CD8-positive, alpha-beta memory T cell (primary cell): ENCODE results near the gene RPL31. TPM values are rescaled to one million over a fixed set of nuclear protein-coding genes. Genes with fewer than 3 reads are reported as not detected.
A peak's percentile ranks its signal among the peaks of the same experiment; 100 is the strongest.

Source experiments
- CTCF ChIA-PET: fragments of 350-600 bp; sonication (Branson Sonifier 250); formaldehyde crosslinking; loops from one replicate; lab custom pipeline; 2021; ENCODE audit warnings: antibody characterized with exemption; lab: Charles Lee
- POLR2A ChIA-PET: fragments of 350-600 bp; sonication (Branson Sonifier 250); formaldehyde crosslinking; loops from one replicate; lab custom pipeline; 2021; ENCODE audit warnings: antibody characterized with exemption; lab: Charles Lee
- DNase-seq, 5 donors: peaks; one replicate each; pipeline versions ENCODE4 v3.0.0 to v3.0.0-alpha.2; 2020 to 2022; ENCODE audit warnings: mixed read lengths in 1 of 5
- H3K27ac ChIP-seq: one replicate; pipeline ENCODE4 v1.7.0; 2013; ENCODE audit warnings: low read depth, mild to moderate bottlenecking, low read length, moderate library complexity
- H3K27me3 ChIP-seq: 2 replicates; pipeline ENCODE4 v1.7.0; 2013; ENCODE audit warnings: low read length, mild to moderate bottlenecking; ENCODE audit not compliant: insufficient read depth, poor library complexity, severe bottlenecking
- H3K36me3 ChIP-seq: 2 replicates; pipeline ENCODE4 v1.7.0; 2013; ENCODE audit warnings: mild to moderate bottlenecking, low read length, moderate library complexity; ENCODE audit not compliant: insufficient read depth
- H3K4me1 ChIP-seq: 2 replicates; pipeline ENCODE4 v1.7.0; 2013; ENCODE audit warnings: mild to moderate bottlenecking, low read length, moderate library complexity; ENCODE audit not compliant: insufficient read depth
- H3K4me3 ChIP-seq: 2 replicates; pipeline ENCODE4 v1.7.0; 2013; ENCODE audit warnings: mild to moderate bottlenecking, low read length
- H3K9me3 ChIP-seq: 2 replicates; pipeline ENCODE4 v1.7.0; 2013; ENCODE audit warnings: mild to moderate bottlenecking, low read length
- H3K27ac Mint-ChIP-seq, 8 donors: one replicate each; pipeline ENCODE4 v1.8.0; 2020 to 2021; ENCODE audit warnings: mixed read lengths in 8 of 8, mild to moderate bottlenecking in 6 of 8, inconsistent platforms in 3 of 8, moderate library complexity in 3 of 8
- H3K27me3 Mint-ChIP-seq, 2 donors: one replicate each; pipeline ENCODE4 v1.8.0; 2020 to 2021; ENCODE audit warnings: mixed read lengths in 2 of 2, mild to moderate bottlenecking in 1 of 2, moderate library complexity in 1 of 2
- H3K36me3 Mint-ChIP-seq, 3 donors: one replicate each; pipeline ENCODE4 v1.8.0; 2020 to 2021; ENCODE audit warnings: mixed read lengths in 3 of 3, inconsistent platforms in 1 of 3, mild to moderate bottlenecking in 1 of 3
- H3K4me1 Mint-ChIP-seq, 3 donors: one replicate each; pipeline ENCODE4 v1.8.0; 2020 to 2021; ENCODE audit warnings: mixed read lengths in 3 of 3, inconsistent platforms in 1 of 3, mild to moderate bottlenecking in 1 of 3
- H3K4me3 Mint-ChIP-seq, 7 donors: one replicate each; pipeline ENCODE4 v1.8.0; 2020 to 2021; ENCODE audit warnings: mixed read lengths in 7 of 7, mild to moderate bottlenecking in 6 of 7, moderate library complexity in 4 of 7, inconsistent platforms in 2 of 7
- H3K9me3 Mint-ChIP-seq, 5 donors: one replicate each; pipeline ENCODE4 v1.8.0; 2020 to 2022; ENCODE audit warnings: mixed read lengths in 5 of 5, mild to moderate bottlenecking in 3 of 5, moderate library complexity in 2 of 5, inconsistent platforms in 1 of 5
- polyA plus RNA-seq: library from polyadenylated mRNA; unstranded; fragments of 300-500 nt; fragmentation: Illumina TruSeq; gene quantifications from one replicate; pipeline ENCODE4 v1.2.3, GENCODE V29; 2021
- total RNA-seq, 2 experiments: library from RNA; stranded (reverse); gene quantifications; one replicate each; pipeline ENCODE4 v1.2.3, GENCODE V29; 2021

Gene RPL31
- total and polyA plus RNA-seq, 3 experiments from 2014 or later = 1,340 to 4,796 (median 1,381) TPM

DNA sequence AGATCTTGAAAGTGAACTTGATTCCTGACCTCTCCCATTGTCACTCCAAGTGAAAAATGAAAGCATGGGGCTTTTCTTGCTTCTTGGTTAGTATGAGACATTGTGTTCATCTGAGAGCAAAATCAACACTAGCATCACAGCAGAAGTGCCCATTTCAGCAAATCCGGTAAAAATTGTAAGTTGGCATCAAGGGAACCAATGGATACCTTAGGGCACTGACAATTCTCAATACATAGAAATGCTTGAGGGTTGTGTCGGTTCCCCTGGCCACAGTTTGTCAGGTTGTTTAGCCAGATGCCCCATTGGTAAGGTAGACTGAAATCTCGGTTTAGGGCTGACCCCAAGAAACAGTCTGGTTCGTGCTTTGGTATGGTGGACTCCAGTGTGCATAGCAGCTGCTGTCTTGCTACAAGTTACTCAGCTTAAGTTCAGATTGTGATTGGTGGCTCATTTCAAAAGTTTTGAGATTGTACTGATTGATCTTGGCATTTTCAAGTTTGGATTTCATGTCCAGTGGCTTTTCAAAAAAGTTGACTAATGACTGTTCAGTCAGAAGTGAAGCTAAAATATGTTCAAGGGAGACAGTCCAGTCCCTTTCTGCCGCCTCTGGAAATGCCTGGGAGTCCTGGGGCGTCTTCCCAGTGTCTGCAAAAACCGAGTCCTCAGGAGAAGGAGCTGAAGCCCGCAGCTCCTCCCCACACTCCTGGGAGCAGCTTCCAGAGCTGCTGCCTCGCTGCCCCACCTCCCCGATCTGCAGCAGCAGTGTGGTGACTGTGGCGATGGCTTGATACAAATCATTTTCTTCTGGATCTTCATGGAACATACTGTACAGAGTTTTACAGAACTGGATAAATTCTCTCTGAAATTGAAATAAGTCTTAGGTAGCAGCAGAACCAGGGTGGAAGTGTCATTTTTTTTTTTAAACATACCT lies 5.6 kb downstream of the RPL31 start:
- Mint-ChIP-seq H3K4me1 (peaks cover 51 to 77% (median 67%) of the 10 kb centered on the region in 3 donors), H3K9me3 (no peaks in the 10 kb centered on the region), H3K27me3 (no peaks in the 10 kb centered on the region), H3K27ac (peak overlapping the region in 6 of 8 donors; percentile 14 to 79 (median 72)), H3K36me3 (peaks cover 0 to 84% (median 20%) of the 10 kb centered on the region in 3 donors), H3K4me3 (no peak overlapping the region)
- no peak overlapping the region for H3K27ac ChIP-seq
- DNase-seq = no peak
- no peaks in the 10 kb centered on the region for H3K27me3 ChIP-seq
- H3K9me3 ChIP-seq = no peaks in the 10 kb centered on the region
- peaks cover 23% of the 10 kb centered on the region for H3K4me1 ChIP-seq
- POLR2A ChIA-PET = no interaction called here
- CTCF ChIA-PET = interaction anchor here (0.8 to 1.7 kb wide), 3 partner anchors 13 to 198 kb away, joined by 3 to 4 read pairs (median 3); no protein-coding TSS in a partner anchor
- no peak overlapping the region for H3K4me3 ChIP-seq
- peaks cover 48% of the 10 kb centered on the region for H3K36me3 ChIP-seq

DNA sequence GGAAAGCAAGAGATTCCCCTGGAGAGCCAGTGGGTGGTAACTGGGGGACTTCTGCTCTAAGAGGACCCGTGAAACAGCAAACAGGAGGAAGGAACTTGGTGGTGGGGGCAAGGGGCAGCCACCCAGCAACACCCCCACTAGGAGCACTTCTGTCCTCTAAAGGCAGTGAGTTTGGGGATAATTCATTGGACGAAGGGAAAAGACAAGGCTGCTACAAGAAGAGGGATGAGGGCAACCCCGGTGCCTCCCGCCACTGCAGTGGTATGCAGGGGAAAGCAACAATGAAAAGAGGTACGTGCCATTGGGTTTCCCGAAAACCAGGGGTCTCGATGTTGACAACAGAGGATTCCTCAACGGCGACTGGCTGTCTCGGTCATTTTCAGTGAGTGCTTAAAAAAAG lies 9.1 kb downstream of the RPL31 start:
- H3K9me3 ChIP-seq = no peaks in the 10 kb centered on the region
- Mint-ChIP-seq H3K36me3 (peaks cover 0 to 61% (median 10%) of the 10 kb centered on the region in 3 donors), H3K27ac (peak overlapping the region in 4 of 8 donors; percentile 12 to 66 (median 37)), H3K9me3 (no peaks in the 10 kb centered on the region), H3K4me3 (no peak overlapping the region), H3K27me3 (no peaks in the 10 kb centered on the region), H3K4me1 (peaks cover 23 to 45% (median 33%) of the 10 kb centered on the region in 3 donors)
- POLR2A ChIA-PET = no interaction called here
- no peak overlapping the region for H3K4me3 ChIP-seq
- H3K36me3 ChIP-seq = peaks cover 14% of the 10 kb centered on the region
- CTCF ChIA-PET = no interaction called here
- H3K27ac ChIP-seq = no peak overlapping the region
- H3K4me1 ChIP-seq = no peaks in the 10 kb centered on the region
- H3K27me3 ChIP-seq = no peaks in the 10 kb centered on the region
- DNase-seq = no peak

DNA sequence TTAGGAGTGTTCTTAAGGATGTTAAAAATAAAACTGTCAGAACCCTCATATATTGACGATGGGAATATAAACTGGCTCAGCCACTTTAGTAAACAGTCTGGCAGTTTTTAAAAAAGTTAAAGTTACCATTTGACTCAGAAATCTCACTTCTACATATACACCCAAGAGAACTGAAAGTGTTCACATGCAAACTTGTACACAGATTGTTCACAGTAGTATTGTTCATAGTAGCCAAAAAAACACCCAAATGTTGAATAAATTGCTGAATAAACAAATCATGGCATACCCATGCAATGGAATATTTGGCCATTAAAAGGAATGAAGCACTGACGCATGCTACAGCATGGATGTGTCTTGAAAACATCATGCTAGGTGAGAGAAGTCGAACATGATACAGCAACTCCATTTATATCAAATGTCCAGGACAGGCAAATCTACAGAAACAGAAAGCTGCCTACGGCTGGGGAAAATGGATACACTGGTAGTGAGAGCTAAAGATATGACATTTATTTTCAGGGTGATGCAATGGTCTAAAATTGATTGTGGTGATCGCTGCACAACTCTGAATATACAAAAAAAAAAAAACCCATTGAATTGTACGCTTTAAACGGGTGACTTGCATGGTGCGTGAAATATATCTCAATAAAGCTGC lies 10.1 kb downstream of the RPL31 start:
- ChIA-PET POLR2A (no interaction called here), CTCF (interaction anchor here (0.7 to 1.5 kb wide), 11 partner anchors 9 to 402 kb away, joined by 3 to 11 read pairs (median 4); partner anchors contain the start of gene RPL31)
- Mint-ChIP-seq H3K27ac (peak overlapping the region in 4 of 8 donors; percentile 12 to 46 (median 34)), H3K9me3 (no peaks in the 10 kb centered on the region), H3K36me3 (peaks cover 0 to 51% (median 10%) of the 10 kb centered on the region in 3 donors), H3K4me3 (no peak overlapping the region), H3K4me1 (peaks cover 22 to 39% (median 24%) of the 10 kb centered on the region in 3 donors), H3K27me3 (no peaks in the 10 kb centered on the region)
- H3K27ac ChIP-seq = no peak overlapping the region
- H3K9me3 ChIP-seq = no peaks in the 10 kb centered on the region
- no peak for DNase-seq
- peaks cover 5% of the 10 kb centered on the region for H3K36me3 ChIP-seq
- no peaks in the 10 kb centered on the region for H3K27me3 ChIP-seq
- H3K4me3 ChIP-seq = no peak overlapping the region
- no peaks in the 10 kb centered on the region for H3K4me1 ChIP-seq

DNA sequence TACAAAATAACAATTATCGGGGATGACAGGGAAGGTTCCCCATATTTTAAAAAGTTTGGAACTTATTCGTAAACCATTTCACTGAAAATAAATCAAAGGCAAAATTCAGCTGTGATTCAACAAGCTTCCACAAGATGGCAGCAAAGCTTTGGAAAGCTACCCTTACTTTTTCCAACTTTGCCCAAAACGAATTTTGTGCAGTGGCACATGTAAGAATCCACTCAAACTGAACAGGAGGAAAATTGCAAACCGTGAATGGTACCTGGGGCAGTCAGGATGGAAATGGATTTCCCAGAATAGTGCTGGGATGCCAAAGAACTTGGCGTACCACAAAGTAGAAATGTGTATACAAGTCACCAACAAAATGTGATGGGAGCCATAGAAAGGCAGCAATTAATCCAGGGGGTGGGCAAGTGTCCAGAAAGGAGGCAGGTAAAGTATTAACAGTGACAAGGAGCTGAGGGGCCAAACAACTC lies 10.7 kb downstream of the RPL31 start:
- Mint-ChIP-seq H3K27me3 (no peaks in the 10 kb centered on the region), H3K36me3 (peaks cover 0 to 47% (median 8%) of the 10 kb centered on the region in 3 donors), H3K9me3 (no peaks in the 10 kb centered on the region), H3K4me3 (no peak overlapping the region), H3K27ac (peak overlapping the region in 2 of 8 donors; percentile 12 to 40), H3K4me1 (peaks cover 17 to 33% (median 18%) of the 10 kb centered on the region in 3 donors)
- H3K36me3 ChIP-seq = no peaks in the 10 kb centered on the region
- POLR2A ChIA-PET = no interaction called here
- CTCF ChIA-PET = interaction anchor here (0.7 to 1.5 kb wide), 11 partner anchors 9 to 403 kb away, joined by 3 to 11 read pairs (median 4); partner anchors contain the start of gene RPL31
- H3K4me1 ChIP-seq = no peaks in the 10 kb centered on the region
- no peaks in the 10 kb centered on the region for H3K9me3 ChIP-seq
- H3K27me3 ChIP-seq = no peaks in the 10 kb centered on the region
- no peak overlapping the region for H3K4me3 ChIP-seq
- no peak overlapping the region for H3K27ac ChIP-seq
- peak in 3 of 5 donors; percentile 21 to 38 (median 23) for DNase-seq

DNA sequence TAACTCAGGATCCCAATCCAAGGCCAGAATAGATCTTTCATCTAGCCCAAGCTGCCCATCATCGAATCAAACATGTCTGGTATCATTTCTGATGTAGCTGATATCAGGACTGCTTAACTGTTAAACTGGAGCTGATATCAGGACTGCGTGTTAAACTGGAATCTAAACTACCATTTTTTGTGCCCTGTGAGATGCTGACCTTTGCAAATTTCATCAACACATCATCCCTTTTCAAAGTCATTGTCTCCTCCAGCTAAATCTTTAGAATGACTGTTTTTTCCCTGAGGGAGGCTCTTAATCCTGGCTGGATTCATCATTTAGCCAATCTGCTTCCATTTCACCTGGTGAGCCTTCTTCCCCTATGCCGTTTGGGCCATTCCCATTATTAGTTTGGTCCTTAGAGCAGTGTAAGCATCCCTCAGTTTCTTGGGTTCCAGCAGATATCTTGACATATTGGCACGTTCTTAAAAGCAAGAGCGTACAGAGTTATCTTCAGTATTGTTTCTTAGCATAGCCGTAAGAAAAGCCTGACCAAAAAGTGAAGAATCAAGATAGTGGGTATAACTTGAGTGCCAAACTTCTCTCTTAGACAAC lies 12.3 kb downstream of the RPL31 start:
- H3K4me1 Mint-ChIP-seq = peaks cover 8 to 20% (median 11%) of the 10 kb centered on the region in 3 donors
- H3K36me3 ChIP-seq = no peaks in the 10 kb centered on the region
- H3K27me3 Mint-ChIP-seq = no peaks in the 10 kb centered on the region
- H3K4me1 ChIP-seq = no peaks in the 10 kb centered on the region
- peaks cover 0 to 45% (median 7%) of the 10 kb centered on the region in 3 donors for H3K36me3 Mint-ChIP-seq
- H3K4me3 ChIP-seq = no peak overlapping the region
- DNase-seq = no peak
- no peaks in the 10 kb centered on the region for H3K9me3 Mint-ChIP-seq
- no peak overlapping the region for H3K27ac ChIP-seq
- H3K9me3 ChIP-seq = no peaks in the 10 kb centered on the region
- H3K27ac Mint-ChIP-seq = peak overlapping the region in 1 of 8 donors; percentile 45
- ChIA-PET CTCF (interaction anchor here (0.7 to 1.0 kb wide), 2 partner anchors 47 to 193 kb away, joined by 3 read pairs; no protein-coding TSS in a partner anchor), POLR2A (no interaction called here)
- no peak overlapping the region for H3K4me3 Mint-ChIP-seq
- no peaks in the 10 kb centered on the region for H3K27me3 ChIP-seq

DNA sequence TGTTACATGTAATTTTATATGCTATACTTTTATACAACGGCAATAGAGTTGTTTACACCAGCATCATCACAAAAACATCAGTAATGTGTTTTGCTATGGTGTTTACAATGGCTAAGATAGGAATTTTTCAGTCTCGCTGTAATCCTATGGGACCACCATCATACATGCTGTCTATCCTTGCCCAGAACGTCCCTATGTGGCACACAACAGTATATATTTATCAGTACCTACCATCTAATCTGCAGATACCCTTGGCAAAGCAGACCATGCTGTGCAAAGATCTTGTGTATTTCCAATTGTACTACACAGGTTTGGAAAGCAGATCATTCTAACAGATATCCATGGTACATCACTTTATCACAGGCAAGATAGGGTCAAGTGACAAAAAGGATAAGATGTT lies 15.3 kb downstream of the RPL31 start:
- ChIA-PET CTCF (no interaction called here), POLR2A (no interaction called here)
- Mint-ChIP-seq H3K27ac (no peak overlapping the region), H3K27me3 (no peaks in the 10 kb centered on the region), H3K4me1 (peaks cover 4 to 7% (median 6%) of the 10 kb centered on the region in 3 donors), H3K4me3 (no peak overlapping the region), H3K9me3 (no peaks in the 10 kb centered on the region), H3K36me3 (peaks cover 0 to 39% (median 10%) of the 10 kb centered on the region in 3 donors)
- Histone ChIP-seq H3K4me1 (no peaks in the 10 kb centered on the region), H3K36me3 (no peaks in the 10 kb centered on the region), H3K27me3 (no peaks in the 10 kb centered on the region), H3K9me3 (no peaks in the 10 kb centered on the region), H3K4me3 (no peak overlapping the region), H3K27ac (no peak overlapping the region)
- no peak for DNase-seq

DNA sequence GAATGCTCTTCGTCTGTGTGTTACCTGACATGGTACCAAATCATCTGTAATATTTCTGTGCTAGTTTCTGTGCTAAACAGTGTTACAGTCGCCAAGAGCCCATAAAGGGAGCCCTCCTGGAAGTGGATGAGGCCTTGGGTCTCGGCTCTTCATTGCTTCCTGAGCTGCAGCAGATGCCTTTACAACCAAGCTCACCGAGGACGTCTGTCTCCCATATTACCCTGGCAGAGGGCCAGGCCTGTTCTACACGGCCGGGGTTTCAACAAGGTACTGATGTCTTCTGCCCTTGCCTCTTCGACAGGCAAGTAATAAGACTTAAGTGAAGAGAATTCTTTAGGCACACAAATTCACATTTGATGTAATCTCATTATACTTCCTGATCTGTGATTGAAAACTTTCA lies 16.8 kb downstream of the RPL31 start:
- peaks cover 0 to 33% (median 9%) of the 10 kb centered on the region in 3 donors for H3K36me3 Mint-ChIP-seq

More for the DNA sequence above, 16.8 kb downstream of the RPL31 start:
- H3K4me3 ChIP-seq = no peak overlapping the region
- H3K9me3 ChIP-seq = no peaks in the 10 kb centered on the region
- Mint-ChIP-seq H3K4me1 (no peaks in the 10 kb centered on the region), H3K4me3 (no peak overlapping the region), H3K27me3 (no peaks in the 10 kb centered on the region), H3K9me3 (no peaks in the 10 kb centered on the region), H3K27ac (peak overlapping the region in 2 of 8 donors; percentile 73 to 74)
- no peak for DNase-seq
- H3K27me3 ChIP-seq = no peaks in the 10 kb centered on the region
- CTCF ChIA-PET = no interaction called here
- no peaks in the 10 kb centered on the region for H3K4me1 ChIP-seq
- H3K36me3 ChIP-seq = no peaks in the 10 kb centered on the region
- POLR2A ChIA-PET = no interaction called here
- no peak overlapping the region for H3K27ac ChIP-seq
